ENCODE measurements around the gene RGPD5.
"Not testable (repeated sequence)": the region's sequence is repeated elsewhere in the genome, so short reads cannot be mapped to it uniquely, and the experiment has no call there.

DNA sequence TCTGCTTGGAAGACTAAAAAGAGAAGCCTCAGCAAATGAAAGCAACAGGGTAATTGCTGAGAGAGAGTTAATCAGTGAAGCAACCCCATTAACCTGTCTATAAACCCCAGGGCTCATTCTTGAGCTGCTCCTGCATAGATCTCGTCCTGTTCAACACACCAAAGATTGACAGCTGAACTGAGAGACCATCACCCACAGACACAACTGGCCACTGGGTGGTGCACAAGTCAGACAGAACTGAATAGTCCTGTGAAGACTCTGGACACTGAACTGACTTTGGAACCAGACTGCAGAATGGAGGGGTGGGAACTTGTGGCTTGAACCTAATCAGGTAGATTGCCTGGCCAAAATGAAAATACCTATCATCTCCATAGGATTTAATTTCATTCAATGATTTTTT, 1.4 kb upstream of the RGPD5 start:
- not testable (repeated sequence) for TF ChIP-seq EZH2 (IDR thresholded peaks at IDR 0.05; ENCODE audit: insufficient read depth, low read length); CTCF (IDR thresholded peaks at IDR 0.05; ENCODE audit: insufficient read depth, low read depth, low read length)
